Kidney (tissue), 14 donors: ENCODE data around the gene NGRN. TPM values are rescaled to one million over a fixed set of nuclear protein-coding genes. Genes with fewer than 3 reads are reported as not detected.

ENCODE experiments used
- DNase-seq, 5 donors: peaks; one replicate each; pipeline ENCODE4 v3.0.0-alpha.2; 2013 to 2020
- FAIRE-seq: peaks from 2 replicates; lab custom pipeline; 2012; peaks lifted over from hg19 to GRCh38; lab: Jason Lieb, UNC
- H3K27ac ChIP-seq, 2 donors: one replicate each; pipeline ENCODE4 v1.7.0; 2013; ENCODE audit warnings: low read depth in 2 of 2, low read length in 2 of 2, inconsistent platforms in 1 of 2
- H3K27me3 ChIP-seq: one replicate; pipeline ENCODE4 v1.7.1; 2013; ENCODE audit warnings: low read length, inconsistent platforms; ENCODE audit not compliant: control insufficient read depth, insufficient read depth
- H3K36me3 ChIP-seq, 3 donors: one replicate each; pipeline versions ENCODE4 v1.7.0 to v1.7.1; 2013; ENCODE audit warnings: low read length in 3 of 3, control low read depth in 1 of 3, inconsistent platforms in 1 of 3; ENCODE audit not compliant: insufficient read depth in 3 of 3, control insufficient read depth in 2 of 3
- H3K4me1 ChIP-seq, 3 donors: one replicate each; pipeline versions ENCODE4 v1.7.0 to v1.7.1; 2013; ENCODE audit warnings: low read length in 3 of 3, inconsistent platforms in 1 of 3, low read depth in 1 of 3; ENCODE audit not compliant: control insufficient read depth in 2 of 3, insufficient read depth in 2 of 3
- H3K4me3 ChIP-seq, 3 donors: one replicate each; pipeline versions ENCODE4 v1.7.0 to v1.8.1; 2013; ENCODE audit warnings: low read length in 3 of 3, control low read depth in 1 of 3, inconsistent platforms in 1 of 3
- H3K9ac ChIP-seq, 3 donors: one replicate each; pipeline versions ENCODE4 v1.7.0 to v1.7.1; 2013; ENCODE audit warnings: low read length in 3 of 3, control low read depth in 1 of 3, inconsistent platforms in 1 of 3
- H3K9me3 ChIP-seq, 3 donors: one replicate each; pipeline versions ENCODE4 v1.7.0 to v1.7.1; 2013; ENCODE audit warnings: low read length in 3 of 3, control low read depth in 1 of 3, inconsistent platforms in 1 of 3; ENCODE audit not compliant: control insufficient read depth in 2 of 3, insufficient read depth in 1 of 3
- CTCF ChIP-seq: IDR thresholded peaks from 3 replicates; pipeline ENCODE4 v1.5.1; 2012; ENCODE audit warnings: mild to moderate bottlenecking, moderate library complexity, borderline replicate concordance; ENCODE audit not compliant: insufficient read depth; ENCODE audit errors: extremely low read depth
- intact Hi-C: fragments of 100-400 bp; cut with DNase I; formaldehyde crosslinking; loops from one replicate; pipeline ENCODE4 v1.11.1; 2022
- polyA plus RNA-seq: library from polyadenylated mRNA; stranded (reverse); fragments of 350-450 nt; fragmentation: Illumina TruSeq; extraction: RNeasy Lipid Tissue Mini Kit (QIAGEN cat#74804); gene quantifications from one replicate; pipeline ENCODE4 v1.2.3, GENCODE V29; 2014; ENCODE audit warnings: low read depth, low replicate concordance; ENCODE audit not compliant: insufficient read depth
- total RNA-seq: library from RNA; stranded (reverse); fragmentation: NEBNext Ultra II Directional; extraction: Animal tissue kit (Norgen Biotek cat#: 25700); gene quantifications from one replicate; pipeline ENCODE4 v1.2.1, GENCODE V29; 2021
- donor health status: control.
- donor health status: control.
- donor health status: control.
- donor health status: control.
- donor health status: control.
- donor health status: DM: yes; HTN: yes; CAD: no.
- donor health status: Normal renal cell carcinoma (clear cell type).

Gene NGRN
- total and polyA plus RNA-seq, 2 donors from 2014 or later = 81.9 to 93.8 TPM

GRCh38 chr15:90230071-90230494 is 35.4 kb upstream of the NGRN start:
- Histone ChIP-seq H3K4me1 (peaks cover 0 to 33% (median 23%) of the 10 kb centered on the region in 3 donors), H3K9me3 (no peaks in the 10 kb centered on the region), H3K27me3 (no peaks in the 10 kb centered on the region), H3K27ac (no peak overlapping the region), H3K9ac (peak overlapping the region in 1 of 3 donors; percentile 23), H3K36me3 (peaks cover 2 to 33% (median 16%) of the 10 kb centered on the region in 3 donors), H3K4me3 (no peak overlapping the region)
- FAIRE-seq (no peak), DNase-seq (no peak)
- TF ChIP-seq CTCF = no peak
- intact Hi-C loops = no loop called here

GRCh38 chr15:90230610-90231009 is 34.9 kb upstream of the NGRN start:
- H3K36me3 ChIP-seq = peaks cover 2 to 29% (median 15%) of the 10 kb centered on the region in 3 donors
- DNase-seq (no peak), FAIRE-seq (no peak)
- H3K9me3 ChIP-seq = no peaks in the 10 kb centered on the region
- intact Hi-C loops = no loop called here
- H3K27me3 ChIP-seq = no peaks in the 10 kb centered on the region
- H3K27ac ChIP-seq = peak overlapping the region; percentile 17 to 48
- H3K4me1 ChIP-seq = peaks cover 0 to 33% (median 23%) of the 10 kb centered on the region in 3 donors
- H3K9ac ChIP-seq = peak overlapping the region in 1 of 3 donors; percentile 23
- TF ChIP-seq CTCF = no peak
- H3K4me3 ChIP-seq = no peak overlapping the region

GRCh38 chr15:90231028-90232017 is 34.1 kb upstream of the NGRN start:
- peak overlapping the region in 1 of 3 donors; percentile 56 for H3K4me3 ChIP-seq
- H3K9ac ChIP-seq = peak overlapping the region in 1 of 3 donors; percentile 41
- TF ChIP-seq CTCF = no peak
- H3K27ac ChIP-seq = peak overlapping the region; percentile 17 to 61
- intact Hi-C loops = no loop called here
- no peaks in the 10 kb centered on the region for H3K9me3 ChIP-seq
- H3K4me1 ChIP-seq = peaks cover 0 to 33% (median 23%) of the 10 kb centered on the region in 3 donors
- peaks cover 0 to 26% (median 15%) of the 10 kb centered on the region in 3 donors for H3K36me3 ChIP-seq
- DNase-seq = peak in 1 of 5 donors; percentile 80
- no peak for FAIRE-seq
- no peaks in the 10 kb centered on the region for H3K27me3 ChIP-seq
